Spleen (tissue), 7 donors: ENCODE measurements around the gene PLXNA3.

ENCODE experiments used
- POLR2A ChIP-seq, 3 donors: fragments of 450-650 bp; IDR thresholded peaks; one replicate each; pipeline ENCODE4 v1.5.1; 2017; ENCODE audit warnings: antibody characterized with exemption in 3 of 3, mild to moderate bottlenecking in 1 of 3
- POLR2AphosphoS5 ChIP-seq, 3 donors: sonication (generic); formaldehyde crosslinking; IDR thresholded peaks; one replicate each; pipeline ENCODE4 v1.5.1; 2017; ENCODE audit warnings: antibody characterized with exemption in 3 of 3
- TF ChIP-seq, protein P1 (sequence below), 11 experiments: fragments of 200-600 bp in 7 of 11; fragments of 450-650 bp in 4 of 11; sonication (generic) in 4 of 11; IDR thresholded peaks in 8 of 11; conservative IDR thresholded peaks in 3 of 11; 1 replicate in 7 of 11; 2 replicates in 4 of 11; pipeline versions ENCODE4 v1.4.0 to v1.8.0; 2016 to 2021; ENCODE audit warnings: antibody characterized with exemption in 11 of 11, inconsistent platforms in 4 of 11, mild to moderate bottlenecking in 1 of 11
- donor health status: DM: no; HTN: no; CAD: no; lungs with moderate emphysema.
- donor health status: DM: no; HTN: no; CAD: no.
- donor health status: DM: no; HTN: no; CAD: no.

DNA sequence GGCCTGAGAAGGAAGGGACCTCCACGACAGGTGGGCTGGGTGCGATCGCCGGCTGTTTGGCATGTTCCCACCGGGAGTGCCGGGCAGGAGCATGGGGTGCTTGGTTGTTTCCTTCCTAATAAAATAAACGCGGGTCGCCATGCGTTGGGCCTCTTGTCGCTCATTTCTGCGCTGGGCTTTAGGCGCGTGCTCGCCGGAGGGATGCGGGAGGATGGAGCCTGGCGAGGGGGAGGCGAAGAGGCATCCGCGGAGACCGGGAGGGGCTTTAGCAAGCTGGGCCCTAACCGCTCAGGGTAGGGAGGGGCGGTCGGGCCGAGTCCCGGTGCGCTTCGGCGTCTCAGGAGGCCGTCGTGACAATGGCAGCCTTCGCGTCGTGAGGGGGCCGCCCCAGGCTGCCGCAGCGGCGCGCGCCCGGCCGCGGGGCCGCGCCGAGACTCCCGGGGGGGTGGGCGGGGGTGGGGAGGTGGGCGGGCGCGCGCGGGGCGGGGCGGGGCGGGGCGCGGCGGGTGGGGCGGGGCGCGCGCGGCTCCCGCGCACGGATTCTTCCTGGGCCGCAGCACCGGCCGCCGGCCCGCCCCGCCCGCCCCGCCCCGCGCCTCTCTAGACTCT, 21.6 kb upstream of the PLXNA3 start:
- TF ChIP-seq, protein P1, sequence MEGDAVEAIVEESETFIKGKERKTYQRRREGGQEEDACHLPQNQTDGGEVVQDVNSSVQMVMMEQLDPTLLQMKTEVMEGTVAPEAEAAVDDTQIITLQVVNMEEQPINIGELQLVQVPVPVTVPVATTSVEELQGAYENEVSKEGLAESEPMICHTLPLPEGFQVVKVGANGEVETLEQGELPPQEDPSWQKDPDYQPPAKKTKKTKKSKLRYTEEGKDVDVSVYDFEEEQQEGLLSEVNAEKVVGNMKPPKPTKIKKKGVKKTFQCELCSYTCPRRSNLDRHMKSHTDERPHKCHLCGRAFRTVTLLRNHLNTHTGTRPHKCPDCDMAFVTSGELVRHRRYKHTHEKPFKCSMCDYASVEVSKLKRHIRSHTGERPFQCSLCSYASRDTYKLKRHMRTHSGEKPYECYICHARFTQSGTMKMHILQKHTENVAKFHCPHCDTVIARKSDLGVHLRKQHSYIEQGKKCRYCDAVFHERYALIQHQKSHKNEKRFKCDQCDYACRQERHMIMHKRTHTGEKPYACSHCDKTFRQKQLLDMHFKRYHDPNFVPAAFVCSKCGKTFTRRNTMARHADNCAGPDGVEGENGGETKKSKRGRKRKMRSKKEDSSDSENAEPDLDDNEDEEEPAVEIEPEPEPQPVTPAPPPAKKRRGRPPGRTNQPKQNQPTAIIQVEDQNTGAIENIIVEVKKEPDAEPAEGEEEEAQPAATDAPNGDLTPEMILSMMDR (IDR thresholded peaks at IDR 0.05 in 8 of 11, conservative IDR thresholded peaks at IDR 0.05 in 3 of 11) = no peak
- TF ChIP-seq POLR2AphosphoS5 (IDR thresholded peaks at IDR 0.05) (peak in 2 of 3 donors; percentile 22 to 62), POLR2A (IDR thresholded peaks at IDR 0.05) (no peak)
